ENCODE results near the gene MYO9A. TPM values are rescaled to one million over a fixed set of nuclear protein-coding genes. Genes with fewer than 3 reads are reported as not detected.

The MYO9A gene
- total RNA-seq, 1 donor from 2014 or later = 9.2 TPM

DNA sequence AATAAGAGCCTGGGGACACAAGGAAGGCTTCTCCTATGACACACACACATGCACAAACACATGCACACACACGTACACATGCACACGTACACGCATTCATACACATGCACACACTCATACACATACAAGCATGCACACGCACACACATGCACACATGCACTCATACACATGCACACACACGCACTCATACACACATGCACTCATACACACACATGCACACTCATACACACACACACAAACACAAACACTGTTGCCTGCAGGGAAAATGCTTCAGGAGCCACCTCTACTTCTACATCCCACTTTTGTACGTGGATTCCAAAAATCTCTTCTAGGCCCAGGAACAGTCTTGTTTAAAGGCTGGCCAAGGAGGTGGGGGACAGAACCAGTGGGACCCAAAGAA, 328.3 kb downstream of the MYO9A start:
- intact Hi-C loops (cut with micrococcal nuclease) = no loop called here

DNA sequence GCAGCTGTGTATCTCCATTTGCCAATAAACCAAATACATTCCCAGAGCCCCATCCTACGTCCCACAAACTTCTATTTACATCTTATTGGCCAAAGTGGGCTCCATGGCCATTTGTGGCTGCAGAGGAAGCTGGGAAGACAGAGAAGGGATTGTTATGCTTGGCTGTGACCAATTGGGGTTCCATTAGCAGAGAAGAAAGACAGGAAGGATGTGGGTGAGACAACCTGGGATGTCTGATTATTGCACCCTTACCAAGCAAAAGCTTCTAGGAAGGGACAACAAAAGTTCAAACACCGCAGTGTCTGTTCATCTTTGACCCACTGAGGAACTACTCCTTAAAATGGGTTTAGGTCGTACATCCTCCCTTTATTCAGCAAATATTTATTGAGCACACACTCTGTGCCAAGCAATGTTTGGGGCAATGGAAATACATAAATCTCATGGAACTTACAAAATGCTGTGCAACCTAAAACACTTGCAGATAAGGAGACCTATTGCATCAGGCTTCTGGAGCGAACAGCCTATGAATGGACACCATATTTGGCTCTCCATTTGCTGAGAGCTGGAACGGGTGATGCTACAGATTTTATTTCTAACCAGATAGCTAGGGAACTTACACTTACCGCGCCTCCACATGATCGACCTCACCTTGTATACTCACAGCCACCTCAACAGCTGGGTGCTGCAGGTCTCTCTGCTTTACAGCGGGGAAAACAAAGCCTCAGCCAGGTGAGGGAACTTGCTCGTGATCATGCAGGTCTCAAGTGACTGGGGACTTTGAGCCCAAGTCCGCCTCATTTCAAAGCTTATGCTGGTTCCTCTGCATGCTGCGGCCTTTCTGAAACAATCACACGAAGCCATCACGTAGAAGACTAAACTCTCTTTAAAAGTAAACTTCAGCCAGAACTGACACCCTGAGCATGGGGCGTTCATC, 329.0 kb downstream of the MYO9A start:
- intact Hi-C loops (cut with micrococcal nuclease) = no loop called here

DNA sequence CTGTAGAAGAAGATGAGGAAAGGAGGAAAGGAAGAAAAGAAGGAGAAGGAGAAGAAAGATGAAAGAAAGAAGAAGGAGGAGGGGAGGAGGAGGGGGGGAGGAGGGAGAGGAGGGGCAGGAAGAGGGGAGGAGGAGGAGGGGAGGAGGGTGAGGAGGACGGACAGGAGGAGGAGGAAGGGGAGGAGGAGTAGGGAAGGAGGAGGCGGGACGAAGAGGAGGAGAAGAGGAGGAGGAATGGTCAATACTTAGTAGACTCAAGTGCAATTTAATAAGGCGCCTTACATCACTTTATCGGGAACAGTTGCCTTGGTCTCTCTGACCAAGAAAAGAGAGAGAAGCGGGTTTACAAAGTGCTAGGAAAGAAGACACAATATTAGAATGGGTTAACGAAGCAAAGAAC, 331.3 kb downstream of the MYO9A start:
- intact Hi-C loops (cut with micrococcal nuclease) = no loop called here

DNA sequence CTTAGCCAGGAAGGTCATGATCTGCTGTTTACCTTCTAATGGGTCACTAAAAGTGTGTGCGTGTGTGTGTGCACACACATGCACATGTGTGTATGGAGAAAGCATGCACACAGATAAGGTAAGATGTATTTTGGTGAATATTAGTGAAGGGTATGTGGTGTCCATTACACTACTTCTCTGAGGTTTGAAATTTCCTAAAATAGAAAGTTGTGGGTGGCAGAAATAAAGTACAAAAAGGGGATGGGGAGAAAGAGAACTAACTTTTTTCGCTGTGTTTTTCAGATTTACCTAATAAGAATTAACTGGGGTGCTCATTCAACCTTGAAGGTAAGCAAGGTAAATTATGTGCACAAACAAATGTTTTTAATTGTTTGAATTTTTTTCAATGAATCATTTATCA, 332.0 kb downstream of the MYO9A start:
- intact Hi-C loops (cut with micrococcal nuclease) = no loop called here

DNA sequence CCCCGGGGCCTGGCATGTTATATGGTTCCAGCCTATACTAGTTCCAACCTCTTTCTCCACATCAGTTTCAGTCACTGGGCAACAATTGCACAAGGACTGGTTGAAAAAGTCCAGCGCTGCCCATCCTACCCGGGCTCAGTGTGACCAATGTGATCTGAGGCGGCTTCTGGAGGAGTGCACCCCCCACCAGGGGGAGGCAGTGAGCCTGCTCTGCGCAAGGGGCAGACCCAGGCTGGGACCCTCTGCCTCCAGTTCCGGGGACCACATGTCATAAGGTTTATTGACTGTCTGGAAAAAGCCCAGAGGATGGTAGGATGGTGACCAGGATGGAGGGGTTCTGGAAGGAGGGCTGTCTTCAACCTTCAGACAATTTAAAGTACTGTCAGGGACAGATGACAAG, 333.2 kb downstream of the MYO9A start:
- intact Hi-C loops (cut with micrococcal nuclease) = no loop called here

DNA sequence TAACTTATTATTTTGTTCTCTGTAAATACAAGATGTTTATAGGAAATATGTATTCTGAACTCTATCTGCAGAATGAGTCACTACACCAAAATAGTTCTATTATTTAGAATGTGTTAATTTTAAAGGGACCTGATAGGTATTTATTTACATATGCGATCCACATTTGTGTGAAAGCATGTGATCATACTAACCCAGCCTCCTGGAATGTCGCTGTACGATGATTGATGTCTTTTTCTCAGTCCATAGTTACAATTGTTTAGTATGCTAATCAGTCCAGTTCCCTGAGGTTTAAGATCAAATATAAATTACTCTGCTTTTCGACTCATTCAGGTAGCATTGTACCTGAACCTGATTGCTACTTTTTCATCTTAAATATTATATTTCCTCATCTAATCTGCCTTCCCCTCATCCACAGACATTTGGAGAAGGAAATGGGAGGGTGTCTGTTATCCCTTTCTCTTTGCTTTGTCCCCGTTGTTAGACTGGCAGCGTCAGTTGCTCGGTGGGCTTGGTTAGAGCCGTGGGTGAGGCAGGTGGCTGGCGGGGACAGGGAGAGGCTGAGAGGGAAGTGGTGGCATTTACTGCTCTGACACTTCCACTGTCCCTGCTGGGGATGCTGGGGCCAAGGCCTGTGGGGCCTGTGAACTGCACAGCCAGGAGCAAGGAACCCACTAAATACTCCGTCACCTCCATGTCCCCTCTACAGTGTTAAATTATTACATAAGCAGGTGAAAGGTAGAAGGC, 335.4 kb downstream of the MYO9A start:
- intact Hi-C loops (cut with micrococcal nuclease) = no loop called here

DNA sequence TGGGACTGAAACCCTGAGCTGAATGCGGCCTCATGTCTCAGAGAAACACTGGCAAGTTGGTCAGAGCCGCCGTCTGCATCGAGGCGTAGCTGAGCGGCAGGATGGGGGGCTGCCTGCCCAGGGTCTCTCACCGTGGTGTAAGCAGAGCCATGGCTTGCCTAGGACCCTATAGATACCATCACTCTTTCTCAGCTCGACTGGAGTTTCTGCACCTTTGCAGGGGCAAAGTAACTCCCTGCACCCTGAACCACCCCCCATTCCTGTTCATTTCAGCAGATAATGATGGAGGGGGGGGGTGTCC, 336.0 kb downstream of the MYO9A start:
- intact Hi-C loops (cut with micrococcal nuclease) = no loop called here

DNA sequence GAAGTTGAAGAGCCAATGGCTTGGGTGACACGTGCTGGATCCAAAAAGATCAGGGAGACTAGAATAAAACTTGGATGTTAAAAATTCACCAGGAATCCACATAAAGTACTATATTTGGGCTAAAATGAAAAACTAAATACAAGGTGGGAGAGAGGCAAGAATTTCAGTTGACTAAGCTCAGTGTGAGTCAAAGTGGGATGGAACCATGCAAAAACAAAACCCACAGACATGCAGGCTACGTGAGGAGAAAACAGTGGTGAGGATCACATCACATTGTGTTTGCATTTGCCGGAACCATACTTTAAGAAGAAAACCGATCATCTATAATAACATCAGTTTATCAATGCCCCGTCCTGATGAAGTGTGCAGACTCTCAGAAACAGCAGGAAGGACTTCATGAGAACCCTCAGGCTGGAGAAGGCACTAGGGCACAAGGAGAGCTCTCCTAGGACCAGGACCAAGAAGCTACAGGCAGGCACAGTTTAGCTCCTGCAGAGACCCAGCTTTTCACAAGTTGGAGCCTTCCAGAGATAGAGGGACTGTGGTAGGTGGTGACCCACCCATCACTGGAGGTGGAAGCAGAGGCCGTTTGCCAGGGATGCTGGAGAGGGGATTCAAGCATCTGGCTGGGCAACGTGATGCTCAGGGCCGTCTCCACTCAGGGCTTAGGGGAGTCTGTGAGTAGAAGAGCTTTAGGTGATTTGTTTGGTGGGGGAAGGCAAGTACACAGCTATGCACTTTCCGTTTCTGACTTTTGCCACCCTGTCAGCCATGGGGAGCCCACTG, 336.6 kb downstream of the MYO9A start:
- intact Hi-C loops (cut with micrococcal nuclease) = no loop called here

DNA sequence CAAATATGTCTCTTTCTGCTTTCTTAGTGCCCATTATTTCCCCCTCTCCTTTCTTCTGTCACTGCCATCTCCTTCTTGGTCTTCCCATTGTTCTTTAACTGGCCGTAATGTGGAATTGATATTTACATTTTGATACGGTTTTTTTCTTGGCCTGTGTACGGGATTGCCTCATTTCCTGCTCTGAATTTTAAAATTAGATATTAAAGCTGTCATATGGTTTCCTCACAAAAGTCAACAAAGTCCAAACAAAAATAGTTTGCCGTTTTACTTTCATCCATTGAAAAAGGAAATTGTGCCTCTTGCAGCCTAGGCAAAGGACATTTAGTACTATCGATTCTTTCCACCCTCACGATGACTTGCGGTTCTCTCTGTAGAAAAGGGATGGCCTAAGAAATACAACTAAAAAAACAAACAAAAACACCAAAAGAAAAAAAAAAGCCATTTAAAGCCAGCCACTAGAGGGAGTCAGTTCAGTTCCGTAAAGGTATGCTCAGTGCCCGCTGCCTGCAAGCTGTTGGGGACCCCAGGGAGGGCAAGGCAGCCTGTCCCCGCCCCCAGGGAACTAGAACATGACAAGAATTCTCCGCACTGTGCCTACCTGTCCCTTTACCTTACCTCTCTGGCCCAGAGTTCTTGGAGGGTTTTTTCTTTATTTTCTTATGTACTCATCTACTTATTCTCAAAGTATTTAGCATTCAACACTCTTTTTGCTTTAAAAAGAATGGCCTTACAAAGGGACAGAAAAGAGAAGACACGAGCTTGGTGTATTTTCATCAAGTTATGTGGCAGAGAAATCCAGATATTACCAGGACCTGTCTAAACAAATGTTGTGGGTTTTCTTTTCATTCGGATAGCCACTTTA, 337.6 kb downstream of the MYO9A start:
- intact Hi-C loops (cut with micrococcal nuclease) = loop anchor here (1.0 kb wide), 1 partner anchor 376 kb away; no protein-coding TSS in a partner anchor

DNA sequence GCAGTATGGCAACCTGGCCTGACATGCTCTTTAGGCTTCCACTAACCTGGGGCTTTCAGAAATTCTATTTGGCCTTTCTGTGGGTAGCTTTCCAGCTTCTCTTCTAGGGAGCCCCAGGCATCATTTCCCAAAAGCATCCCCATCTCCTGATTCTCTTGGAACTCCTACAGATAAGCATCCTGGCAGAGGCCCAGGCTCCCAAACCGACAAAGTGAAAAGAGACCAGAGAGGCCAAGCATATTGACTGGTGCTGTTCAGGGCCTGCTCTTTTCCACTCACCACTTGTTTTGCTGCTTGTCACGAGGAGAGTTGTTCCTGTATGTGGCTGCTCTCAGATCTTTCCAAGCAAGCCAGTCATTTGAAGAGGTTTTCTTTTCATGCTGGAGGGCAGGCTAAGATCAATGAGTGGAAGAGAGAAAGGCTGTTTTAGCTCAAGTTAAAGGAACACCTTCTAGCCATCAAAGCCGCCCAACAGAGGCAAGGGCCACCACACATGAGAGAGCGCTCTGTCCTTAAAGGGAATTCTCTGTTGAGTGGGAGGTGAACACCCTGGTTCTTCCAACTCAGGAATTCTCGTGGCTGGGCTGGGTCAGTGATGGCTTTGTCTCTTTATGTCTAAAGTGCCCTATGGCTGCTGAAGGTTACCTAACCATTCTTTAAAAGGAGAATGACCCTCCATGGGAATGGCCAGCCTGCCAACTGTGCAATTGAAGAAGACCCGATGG, 338.7 kb downstream of the MYO9A start:
- intact Hi-C loops (cut with micrococcal nuclease) = no loop called here

DNA sequence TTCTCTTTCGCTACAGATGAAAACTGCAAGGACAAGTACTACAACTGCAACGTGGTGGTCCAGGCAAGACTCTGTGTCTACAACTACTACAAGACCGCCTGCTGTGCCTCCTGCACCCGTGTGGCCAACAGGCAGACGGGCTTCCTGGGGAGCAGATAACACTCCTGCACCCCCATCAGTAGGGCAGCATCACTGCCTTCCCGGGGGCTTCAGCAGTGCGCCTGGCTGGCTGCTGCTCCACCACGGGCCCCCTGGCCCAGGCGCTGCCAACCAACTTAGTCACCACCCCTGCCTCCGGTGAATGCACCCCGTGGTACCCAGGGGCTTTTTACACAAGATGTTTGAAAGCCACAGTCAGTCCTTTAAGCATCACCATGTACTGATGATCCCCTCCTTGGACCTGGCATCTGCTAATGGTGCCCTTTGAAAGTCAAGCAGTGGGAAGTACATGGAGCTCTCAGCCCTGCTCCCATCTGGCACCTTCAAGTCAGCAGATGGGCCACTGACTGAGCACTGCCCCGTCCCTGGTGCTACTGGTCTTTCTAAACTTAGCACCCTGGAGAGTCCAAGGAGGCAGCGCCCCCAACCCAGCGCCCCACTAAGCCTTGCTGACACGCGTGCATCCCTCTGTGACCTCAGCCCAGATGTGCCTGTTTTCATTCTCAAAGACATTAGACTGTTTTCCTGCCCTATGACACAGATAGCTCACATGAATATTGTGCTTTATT, 340.6 kb downstream of the MYO9A start:
- intact Hi-C loops (cut with micrococcal nuclease) = no loop called here

DNA sequence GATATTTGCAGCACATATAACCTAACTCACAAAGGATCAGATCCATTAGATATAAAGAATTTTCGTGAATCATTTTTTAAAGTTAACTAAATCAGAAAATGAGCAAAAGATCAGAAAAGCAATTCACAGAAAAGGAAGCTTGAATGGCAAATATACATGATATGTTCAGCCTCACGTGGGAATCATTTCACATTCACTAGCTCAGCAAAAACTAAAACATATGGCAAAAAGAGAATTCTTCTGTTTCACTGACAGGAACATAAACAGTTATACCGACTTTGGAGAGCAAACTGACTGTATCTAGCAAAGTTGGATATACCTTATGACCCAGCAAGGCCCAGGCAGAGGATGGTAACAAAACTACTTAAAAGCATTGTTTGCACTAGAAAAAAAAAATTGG, 341.6 kb downstream of the MYO9A start:
- intact Hi-C loops (cut with micrococcal nuclease) = no loop called here

DNA sequence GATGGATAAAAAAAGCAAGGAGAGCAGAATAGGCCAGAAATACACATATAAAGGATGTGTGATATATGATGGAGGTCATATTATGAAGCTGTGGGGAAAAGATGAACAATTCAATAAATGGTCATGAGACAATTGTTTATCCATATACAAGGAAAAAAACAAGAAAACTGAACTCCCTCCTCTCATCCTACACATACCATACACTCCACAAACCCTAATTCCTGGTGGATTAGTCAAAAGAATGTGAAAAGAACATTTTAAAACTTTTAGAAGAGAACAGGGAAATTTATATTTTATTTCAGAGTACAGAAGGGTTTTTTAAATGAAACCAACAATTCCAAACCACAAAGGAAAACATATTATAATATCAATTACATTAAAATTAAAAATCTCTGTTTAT, 342.1 kb downstream of the MYO9A start:
- intact Hi-C loops (cut with micrococcal nuclease) = no loop called here

DNA sequence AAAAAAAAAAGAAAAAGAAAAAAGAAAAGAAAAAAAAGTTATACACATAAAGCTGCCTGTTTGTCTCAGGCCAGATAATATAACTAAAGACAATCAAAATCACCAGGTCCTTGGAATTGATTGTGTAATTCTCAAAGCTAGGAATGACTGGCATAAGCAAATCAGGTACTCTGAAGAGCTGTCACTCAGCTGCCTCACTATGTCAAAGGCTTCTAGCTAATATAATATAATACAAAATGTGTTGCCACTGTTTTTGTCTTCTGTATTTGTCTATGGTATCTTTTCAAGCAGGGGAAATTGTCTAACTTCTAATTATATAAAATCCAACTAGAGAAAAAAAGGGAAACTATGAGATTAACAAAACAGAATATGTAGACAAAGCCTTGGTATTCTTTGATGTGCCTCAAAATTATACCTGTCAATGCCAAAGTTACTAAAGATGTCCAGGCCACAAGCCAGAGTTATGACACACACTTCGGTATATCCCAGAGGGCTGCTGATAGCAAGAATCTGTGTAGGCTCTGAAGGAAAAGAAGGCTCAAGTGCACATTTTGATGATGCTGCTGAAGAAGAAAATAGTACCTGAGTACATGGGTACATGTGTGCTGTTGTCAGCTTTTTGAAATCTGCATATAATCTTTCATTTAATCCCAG, 344.6 kb downstream of the MYO9A start:
- intact Hi-C loops (cut with micrococcal nuclease) = no loop called here

Other genes with a start within 250 kb of the MYO9A start
- gene SENP8, start 253 bp upstream of the MYO9A start, total RNA-seq = 0.93 and 1.0 TPM in 2 replicates
- gene GRAMD2A, start 79.6 kb upstream of the MYO9A start, total RNA-seq = 0.20 TPM in 1 of 2 replicates, not detected in the other
- 1,562 and 1,563 TPM in 2 replicates for gene PKM, start 113.0 kb upstream of the MYO9A start, total RNA-seq
- gene PARP6, start 154.4 kb upstream of the MYO9A start, total RNA-seq = 68.2 and 72.0 TPM in 2 replicates
- gene CELF6, start 202.0 kb upstream of the MYO9A start, total RNA-seq = 0.98 and 1.1 TPM in 2 replicates

Data from T-helper 1 cell treated with Interleukin-12 subunit alpha and Interleukin-12 subunit beta and Interleukin-4 antibody, amounts not matched to agents 30 ng/mL and 1 ng/mL, for 36 hours (primary cell).